Endothelial cell of hepatic sinusoid (primary cell): ENCODE data around the gene TEDC2.

Experiments
- in situ Hi-C: cut with HindIII; loops from 2 replicates; pipeline ENCODE4 v1.10.0; 2017; ENCODE audit warnings: low sequenced_read_pairs

The TEDC2 gene

GRCh38 chr16:2459647-2460390 is at the start of gene TEDC2:
Gene TEDC2, plus strand, starts transcription at chr16:2460109. Its CDS starts 36 bp downstream, at chr16:2460145.
- in situ Hi-C loops = no loop called here

- in situ Hi-C loops = no loop called here
These were observed 44.8 kb upstream of the TEDC2 start for GRCh38 chr16:2415085-2415484.

GRCh38 chr16:2420035-2420434 is 39.9 kb upstream of the TEDC2 start:
- in situ Hi-C loops = loop anchor here (10.0 kb wide), 1 partner anchor 85 kb away; no protein-coding TSS in a partner anchor

GRCh38 chr16:2422123-2422867 is 37.6 kb upstream of the TEDC2 start:
- in situ Hi-C loops = loop anchor here (10.0 kb wide), 1 partner anchor 83 kb away; no protein-coding TSS in a partner anchor

GRCh38 chr16:2424061-2425007 is 35.6 kb upstream of the TEDC2 start:
- in situ Hi-C loops = loop anchor here (10.0 to 25.0 kb wide), 2 partner anchors 80 to 262 kb away; partner anchors contain the start of gene TRAF7

GRCh38 chr16:2425008-2425518 is 34.8 kb upstream of the TEDC2 start:
- in situ Hi-C loops = loop anchor here (10.0 to 25.0 kb wide), 2 partner anchors 80 to 263 kb away; partner anchors contain the start of gene TRAF7

- in situ Hi-C loops = loop anchor here (10.0 to 25.0 kb wide), 2 partner anchors 79 to 264 kb away; partner anchors contain the start of gene TRAF7
These were observed 34.0 kb upstream of the TEDC2 start for GRCh38 chr16:2425825-2426430.

GRCh38 chr16:2426941-2427361 is 33.0 kb upstream of the TEDC2 start:
- in situ Hi-C loops = loop anchor here (10.0 to 25.0 kb wide), 2 partner anchors 78 to 265 kb away; partner anchors contain the start of gene TRAF7

- in situ Hi-C loops = loop anchor here (10.0 to 25.0 kb wide), 2 partner anchors 77 to 265 kb away; partner anchors contain the start of gene TRAF7
These were observed 32.4 kb upstream of the TEDC2 start for GRCh38 chr16:2427526-2427925.

GRCh38 chr16:2428051-2428783 is 31.7 kb upstream of the TEDC2 start:
- in situ Hi-C loops = loop anchor here (10.0 to 25.0 kb wide), 2 partner anchors 77 to 266 kb away; partner anchors contain the start of gene TRAF7

- in situ Hi-C loops = loop anchor here (10.0 to 25.0 kb wide), 2 partner anchors 76 to 266 kb away; partner anchors contain the start of gene TRAF7
These were observed 31.2 kb upstream of the TEDC2 start for GRCh38 chr16:2428784-2429033.

GRCh38 chr16:2429034-2429770 is 30.7 kb upstream of the TEDC2 start, which contains the start of gene CCNF:
Gene CCNF, plus strand, starts transcription at chr16:2429447. Its CDS starts 35 bp downstream, at chr16:2429482.
- in situ Hi-C loops = loop anchor here (10.0 to 25.0 kb wide), 2 partner anchors 76 to 267 kb away; partner anchors contain the start of gene TRAF7

- in situ Hi-C loops = loop anchor here (10.0 to 25.0 kb wide), 2 partner anchors 75 to 268 kb away; partner anchors contain the start of gene TRAF7
These were observed 29.9 kb upstream of the TEDC2 start for GRCh38 chr16:2429771-2430663.

GRCh38 chr16:2432286-2432685 is 27.6 kb upstream of the TEDC2 start:
- in situ Hi-C loops = loop anchor here (25.0 kb wide), 1 partner anchor 270 kb away; the partner anchor contains the start of gene TRAF7

- in situ Hi-C loops = loop anchor here (25.0 kb wide), 1 partner anchor 271 kb away; the partner anchor contains the start of gene TRAF7
These were observed 27.0 kb upstream of the TEDC2 start for GRCh38 chr16:2432801-2433505.

- in situ Hi-C loops = loop anchor here (25.0 kb wide), 1 partner anchor 273 kb away; the partner anchor contains the start of gene TRAF7
These were observed 24.7 kb upstream of the TEDC2 start for GRCh38 chr16:2435236-2435635.
